Kidney epithelial cell (primary cell): Measurements from ENCODE around the gene MYO5A. TPM values are rescaled to one million over a fixed set of nuclear protein-coding genes. Genes with fewer than 3 reads are reported as not detected.

Experiments used
- DNase-seq: peaks from one replicate; pipeline ENCODE4 v3.0.0-alpha.2; 2010; ENCODE audit warnings: low read depth
- H3K27me3 ChIP-seq: 2 replicates; pipeline ENCODE4 v1.6.0; 2011; ENCODE audit warnings: low read length; ENCODE audit not compliant: control insufficient read depth, insufficient read depth
- H3K36me3 ChIP-seq: 2 replicates; pipeline ENCODE4 v1.5.1; 2011; ENCODE audit warnings: low read length; ENCODE audit not compliant: control insufficient read depth, insufficient read depth
- H3K4me3 ChIP-seq: 2 replicates; pipeline ENCODE4 v1.5.1; 2011; ENCODE audit warnings: low read depth, mild to moderate bottlenecking, control low read depth, low read length
- total RNA-seq: library from RNA; depleted of rRNA; stranded (reverse); fragments of >200 nt; gene quantifications from 2 replicates; pipeline ENCODE4 v1.2.3, GENCODE V29; 2015
- TF ChIP-seq, protein P1 (sequence below): IDR thresholded peaks from 2 replicates; pipeline ENCODE4 v1.5.1; 2011; ENCODE audit warnings: mild to moderate bottlenecking, moderate library complexity, low read length, control low read depth, inconsistent platforms; ENCODE audit not compliant: insufficient read depth, poor library complexity, severe bottlenecking

The MYO5A gene
- total RNA-seq, 1 donor from 2014 or later = 31.4 TPM

DNA sequence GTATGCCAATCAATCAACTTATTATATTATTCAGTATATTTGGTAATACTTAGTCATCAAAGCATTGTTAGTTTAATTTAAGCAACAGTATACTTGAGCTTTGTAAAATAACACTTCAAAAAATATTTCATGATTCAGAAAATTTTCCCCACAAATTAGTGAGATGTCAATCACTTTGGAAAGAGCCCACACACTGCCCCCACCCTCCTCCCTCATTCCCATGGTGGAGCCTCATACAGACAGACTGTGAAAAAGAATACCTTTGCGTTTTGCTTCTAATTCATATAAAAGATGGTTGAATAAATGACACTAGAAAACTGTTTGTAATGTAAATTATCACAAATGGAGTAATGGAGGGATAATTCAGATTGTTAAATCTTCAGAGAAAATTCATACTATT lies 189.8 kb downstream of the MYO5A start:
- TF ChIP-seq, protein P1, sequence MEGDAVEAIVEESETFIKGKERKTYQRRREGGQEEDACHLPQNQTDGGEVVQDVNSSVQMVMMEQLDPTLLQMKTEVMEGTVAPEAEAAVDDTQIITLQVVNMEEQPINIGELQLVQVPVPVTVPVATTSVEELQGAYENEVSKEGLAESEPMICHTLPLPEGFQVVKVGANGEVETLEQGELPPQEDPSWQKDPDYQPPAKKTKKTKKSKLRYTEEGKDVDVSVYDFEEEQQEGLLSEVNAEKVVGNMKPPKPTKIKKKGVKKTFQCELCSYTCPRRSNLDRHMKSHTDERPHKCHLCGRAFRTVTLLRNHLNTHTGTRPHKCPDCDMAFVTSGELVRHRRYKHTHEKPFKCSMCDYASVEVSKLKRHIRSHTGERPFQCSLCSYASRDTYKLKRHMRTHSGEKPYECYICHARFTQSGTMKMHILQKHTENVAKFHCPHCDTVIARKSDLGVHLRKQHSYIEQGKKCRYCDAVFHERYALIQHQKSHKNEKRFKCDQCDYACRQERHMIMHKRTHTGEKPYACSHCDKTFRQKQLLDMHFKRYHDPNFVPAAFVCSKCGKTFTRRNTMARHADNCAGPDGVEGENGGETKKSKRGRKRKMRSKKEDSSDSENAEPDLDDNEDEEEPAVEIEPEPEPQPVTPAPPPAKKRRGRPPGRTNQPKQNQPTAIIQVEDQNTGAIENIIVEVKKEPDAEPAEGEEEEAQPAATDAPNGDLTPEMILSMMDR = no peak
- no peak for DNase-seq
- H3K27me3 ChIP-seq = no peaks in the 10 kb centered on the region
- no peaks in the 10 kb centered on the region for H3K36me3 ChIP-seq
- H3K4me3 ChIP-seq = no peak overlapping the region

DNA sequence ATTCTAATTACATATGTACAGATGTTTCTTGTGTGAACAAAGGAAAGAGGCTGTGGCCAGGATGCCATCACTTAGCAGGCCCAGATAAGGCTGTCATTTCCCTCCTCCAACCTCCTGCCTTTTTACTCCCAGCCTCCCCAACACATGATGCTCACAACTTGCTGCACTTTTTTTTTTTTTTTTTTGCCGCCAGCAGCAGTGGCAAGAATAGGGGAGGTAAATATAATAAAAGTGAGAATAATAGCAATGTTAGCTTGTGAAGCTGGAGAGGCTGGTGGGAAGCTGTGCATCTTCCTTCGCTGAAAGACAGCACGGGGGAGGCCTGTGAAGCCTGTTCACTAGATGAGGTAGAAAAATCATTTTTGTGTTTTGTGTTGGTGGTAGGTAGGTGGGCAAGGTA lies 190.6 kb downstream of the MYO5A start:
- no peak overlapping the region for H3K4me3 ChIP-seq
- H3K27me3 ChIP-seq = no peaks in the 10 kb centered on the region
- TF ChIP-seq, protein P1 = no peak
- no peak for DNase-seq
- H3K36me3 ChIP-seq = no peaks in the 10 kb centered on the region

DNA sequence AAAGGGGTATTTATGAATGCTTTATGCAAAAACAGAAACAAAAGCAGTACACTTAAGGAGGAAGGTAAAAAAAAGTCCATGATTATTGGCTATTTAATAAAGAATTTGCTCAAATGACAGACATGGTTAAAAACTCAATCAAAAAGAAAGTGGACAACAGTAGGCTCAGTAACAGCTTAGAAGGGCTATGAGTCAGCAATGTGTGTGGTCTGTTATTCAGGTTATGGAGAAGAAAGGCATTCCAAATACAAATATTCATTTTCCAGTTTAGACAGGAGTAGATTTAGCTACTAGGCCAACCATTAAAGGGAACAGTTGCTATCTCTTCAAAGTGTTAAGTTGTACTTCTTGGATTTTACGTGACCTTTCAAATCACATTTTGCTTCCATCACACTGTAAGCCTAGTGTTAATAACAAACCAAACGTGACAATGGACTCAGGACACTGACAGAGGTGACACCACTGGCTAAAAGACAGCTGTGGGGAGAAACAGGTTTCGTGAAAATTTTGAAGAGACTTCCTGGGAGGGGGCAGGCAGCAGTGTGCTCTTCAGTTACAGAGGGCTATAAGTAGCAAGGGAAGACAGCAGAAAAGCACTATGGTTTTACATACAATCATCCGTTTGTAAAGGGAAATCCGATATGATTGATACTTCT lies 191.4 kb downstream of the MYO5A start:
- Histone ChIP-seq H3K4me3 (no peak overlapping the region), H3K27me3 (no peaks in the 10 kb centered on the region), H3K36me3 (no peaks in the 10 kb centered on the region)
- peak; percentile 47 for DNase-seq
- TF ChIP-seq, protein P1 = no peak

DNA sequence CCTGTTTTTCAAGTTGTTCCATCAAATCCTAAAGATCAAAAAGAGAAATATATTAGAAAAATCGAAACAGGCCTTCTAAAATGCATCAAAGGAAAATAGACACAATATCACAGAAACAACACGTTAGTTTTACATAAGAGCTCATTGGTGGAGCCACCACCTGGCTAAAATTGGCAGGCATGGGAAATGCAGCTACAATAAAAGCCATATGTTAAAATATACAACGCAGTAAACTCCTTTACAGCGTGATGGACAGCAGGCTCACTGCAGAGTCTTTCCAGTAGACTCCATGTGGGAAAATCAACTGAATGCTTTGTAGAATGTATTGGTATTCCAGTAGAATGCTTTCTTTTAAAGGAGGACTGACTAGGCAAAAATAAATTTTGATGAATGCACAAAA lies 192.2 kb downstream of the MYO5A start:
- no peak overlapping the region for H3K4me3 ChIP-seq
- no peaks in the 10 kb centered on the region for H3K36me3 ChIP-seq
- TF ChIP-seq, protein P1 = no peak
- DNase-seq = no peak
- H3K27me3 ChIP-seq = no peaks in the 10 kb centered on the region

DNA sequence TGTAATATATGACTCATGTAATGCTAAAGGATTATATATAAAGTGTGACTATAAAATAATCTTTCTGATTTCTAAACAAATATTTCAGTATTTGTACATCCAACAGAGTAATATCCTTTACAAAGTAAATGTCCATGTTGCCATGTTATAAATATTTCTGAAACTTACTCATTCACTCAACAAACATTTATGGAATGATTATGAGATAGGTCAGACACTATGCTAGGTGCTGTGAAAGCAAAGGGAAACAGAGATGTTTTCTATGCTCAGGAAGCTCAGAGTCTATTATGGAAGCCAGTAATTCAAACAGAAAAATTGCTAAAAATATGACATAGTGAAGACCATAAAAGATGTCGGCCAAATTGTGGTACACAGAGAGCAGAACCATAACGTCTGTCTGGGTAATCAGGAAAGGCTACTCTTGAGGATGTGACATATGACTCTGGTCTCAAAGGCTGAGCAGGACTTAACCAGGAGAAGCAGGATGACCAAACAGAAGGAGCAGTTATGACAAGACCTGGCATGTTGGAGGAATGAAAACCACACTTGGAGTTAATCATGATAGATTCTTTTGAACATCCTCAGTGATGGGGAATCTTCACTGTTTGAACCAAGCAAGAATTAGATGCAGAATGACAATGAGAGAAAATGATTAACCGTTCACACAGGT lies 194.1 kb downstream of the MYO5A start:
- Histone ChIP-seq H3K4me3 (no peak overlapping the region), H3K27me3 (no peaks in the 10 kb centered on the region), H3K36me3 (no peaks in the 10 kb centered on the region)
- TF ChIP-seq, protein P1 = no peak
- no peak for DNase-seq
